Neural cell (in vitro differentiated cells): ENCODE data around the gene EN1.

ENCODE experiments used
- CTCF ChIP-seq: fragments of 450-650 bp; IDR thresholded peaks from 2 replicates; pipeline ENCODE4 v1.5.1; 2014; ENCODE audit warnings: antibody characterized with exemption, mild to moderate bottlenecking, moderate library complexity; ENCODE audit not compliant: poor library complexity, severe bottlenecking
- EP300 ChIP-seq: fragments of 450-650 bp; conservative IDR thresholded peaks from 2 replicates; pipeline ENCODE4 v1.6.1; 2014; ENCODE audit warnings: antibody characterized with exemption, mild to moderate bottlenecking, moderate library complexity; ENCODE audit not compliant: poor library complexity, severe bottlenecking
- EZH2 ChIP-seq: fragments of 200-600, 300-800 bp; shearing (Covaris generic), sonication (generic); IDR thresholded peaks from 2 replicates; pipeline ENCODE4 v1.6.1; 2014; ENCODE audit warnings: antibody characterized with exemption, low read length, borderline replicate concordance, mild to moderate bottlenecking; ENCODE audit not compliant: insufficient read depth, poor library complexity, severe bottlenecking
- POLR2AphosphoS5 ChIP-seq: IDR thresholded peaks from 2 replicates; pipeline ENCODE4 v1.6.1; 2012
- RAD21 ChIP-seq: fragments of 450-650 bp; conservative IDR thresholded peaks from 2 replicates; pipeline ENCODE4 v1.6.1; 2014; ENCODE audit warnings: antibody characterized with exemption, mild to moderate bottlenecking, moderate library complexity
- TAF1 ChIP-seq: IDR thresholded peaks from 2 replicates; pipeline ENCODE4 v1.6.1; 2012; ENCODE audit warnings: low read depth
- TF ChIP-seq, protein P1 (sequence below): IDR thresholded peaks from 2 replicates; pipeline ENCODE4 v1.6.1; 2012; ENCODE audit warnings: borderline replicate concordance

GRCh38 chr2:118836411-118836930 lies 11.0 kb downstream of the EN1 start:
- TF ChIP-seq CTCF (no peak), EZH2 (no peak), RAD21 (no peak), POLR2AphosphoS5 (no peak), EP300 (no peak), TAF1 (no peak)
- TF ChIP-seq, protein P1, sequence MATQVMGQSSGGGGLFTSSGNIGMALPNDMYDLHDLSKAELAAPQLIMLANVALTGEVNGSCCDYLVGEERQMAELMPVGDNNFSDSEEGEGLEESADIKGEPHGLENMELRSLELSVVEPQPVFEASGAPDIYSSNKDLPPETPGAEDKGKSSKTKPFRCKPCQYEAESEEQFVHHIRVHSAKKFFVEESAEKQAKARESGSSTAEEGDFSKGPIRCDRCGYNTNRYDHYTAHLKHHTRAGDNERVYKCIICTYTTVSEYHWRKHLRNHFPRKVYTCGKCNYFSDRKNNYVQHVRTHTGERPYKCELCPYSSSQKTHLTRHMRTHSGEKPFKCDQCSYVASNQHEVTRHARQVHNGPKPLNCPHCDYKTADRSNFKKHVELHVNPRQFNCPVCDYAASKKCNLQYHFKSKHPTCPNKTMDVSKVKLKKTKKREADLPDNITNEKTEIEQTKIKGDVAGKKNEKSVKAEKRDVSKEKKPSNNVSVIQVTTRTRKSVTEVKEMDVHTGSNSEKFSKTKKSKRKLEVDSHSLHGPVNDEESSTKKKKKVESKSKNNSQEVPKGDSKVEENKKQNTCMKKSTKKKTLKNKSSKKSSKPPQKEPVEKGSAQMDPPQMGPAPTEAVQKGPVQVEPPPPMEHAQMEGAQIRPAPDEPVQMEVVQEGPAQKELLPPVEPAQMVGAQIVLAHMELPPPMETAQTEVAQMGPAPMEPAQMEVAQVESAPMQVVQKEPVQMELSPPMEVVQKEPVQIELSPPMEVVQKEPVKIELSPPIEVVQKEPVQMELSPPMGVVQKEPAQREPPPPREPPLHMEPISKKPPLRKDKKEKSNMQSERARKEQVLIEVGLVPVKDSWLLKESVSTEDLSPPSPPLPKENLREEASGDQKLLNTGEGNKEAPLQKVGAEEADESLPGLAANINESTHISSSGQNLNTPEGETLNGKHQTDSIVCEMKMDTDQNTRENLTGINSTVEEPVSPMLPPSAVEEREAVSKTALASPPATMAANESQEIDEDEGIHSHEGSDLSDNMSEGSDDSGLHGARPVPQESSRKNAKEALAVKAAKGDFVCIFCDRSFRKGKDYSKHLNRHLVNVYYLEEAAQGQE = no peak
